Right lobe of liver (tissue), 6 donors: ENCODE data around the gene WDR45B. TPM values are rescaled to one million over a fixed set of nuclear protein-coding genes. Genes with fewer than 3 reads are reported as not detected.

Source experiments
- ATAC-seq, 4 donors: fragments of 200-7000 bp; cut with Tn5 transposase; one replicate each; pipeline ENCODE4 v1.9.1; 2020; ENCODE audit warnings: mild to moderate bottlenecking in 4 of 4, moderate library complexity in 4 of 4
- DNase-seq, 3 donors: peaks; one replicate each; pipeline ENCODE4 v3.0.0-alpha.2; 2020
- H3K27ac ChIP-seq, 3 donors: fragments of 200-600 bp; one replicate each; pipeline ENCODE4 v1.8.0; 2022
- H3K27me3 ChIP-seq, 2 donors: fragments of 200-600 bp; one replicate each; pipeline ENCODE4 v1.8.0; 2022
- H3K36me3 ChIP-seq, 4 donors: fragments of 200-600 bp; sonication (generic) in 1 of 4; one replicate each; pipeline versions ENCODE4 v1.5.1 to v1.8.0; 2017 to 2022; ENCODE audit warnings: control low read depth in 1 of 4
- H3K4me1 ChIP-seq, 4 donors: fragments of 200-600 bp; sonication (generic) in 1 of 4; one replicate each; pipeline versions ENCODE4 v1.5.1 to v1.8.0; 2017 to 2022; ENCODE audit warnings: control low read depth in 1 of 4
- H3K4me3 ChIP-seq, 3 donors: fragments of 200-600 bp; one replicate each; pipeline ENCODE4 v1.8.0; 2022
- H3K9me3 ChIP-seq, 4 donors: fragments of 200-600 bp; sonication (generic) in 1 of 4; one replicate each; pipeline versions ENCODE4 v1.5.1 to v1.8.0; 2017 to 2022; ENCODE audit warnings: control low read depth in 1 of 4
- CTCF ChIP-seq, 4 donors: fragments of 200-600 bp in 3 of 4; fragments of 450-650 bp in 1 of 4; IDR thresholded peaks; one replicate each; pipeline versions ENCODE4 v1.5.1 to v1.8.0; 2016 to 2022; ENCODE audit warnings: antibody characterized with exemption in 4 of 4, mild to moderate bottlenecking in 2 of 4
- POLR2A ChIP-seq: fragments of 450-650 bp; IDR thresholded peaks from one replicate; pipeline ENCODE4 v1.6.1; 2017; ENCODE audit warnings: antibody characterized with exemption, mild to moderate bottlenecking
- WGBS: methylation state at CpG from one replicate; pipeline ENCODE4 v1.1.6; 2018; ENCODE audit warnings: low coverage, low lambda C conversion rate; ENCODE audit not compliant: insufficient coverage; ENCODE audit errors: missing lambda C conversion rate; 5-methylcytosine and 5-hydroxymethylcytosine counted together
- intact Hi-C, 2 donors: fragments of 100-400 bp; cut with DNase I; formaldehyde crosslinking; loops; one replicate each; pipeline versions ENCODE4 v1.11.2 to v1.14.1; 2022
- total RNA-seq, 6 experiments: library from RNA; depleted of rRNA in 2 of 6; stranded (reverse); fragments of >200 nt in 2 of 6; fragmentation: NEBNext Ultra II Directional in 3 of 6; extraction: Animal tissue kit (Norgen Biotek cat#: 25700) in 3 of 6; gene quantifications; one replicate each; pipeline versions ENCODE4 v1.1.0 to v1.2.4, GENCODE V29; 2016 to 2023
- donor health status: DM: no; HTN: yes; CAD: no.
- donor health status: DM: no; HTN: no; CAD: no.
- donor health status: DM: no; HTN: no; CAD: no.
- donor health status: DM: no; HTN: yes; CAD: no.
- donor health status: DM: no; HTN: yes; CAD: no.

WDR45B gene
- total RNA-seq, 6 experiments from 2014 or later: 27.7 to 40.7 (median 31.6) TPM

- ATAC-seq: peak; percentile 17 to 77 (median 36)
- intact Hi-C loops: no loop called here
- TF ChIP-seq CTCF (IDR thresholded peaks at IDR 0.05) (peak in 2 of 4 donors; percentile 27 to 39), POLR2A (no peak)
- Histone ChIP-seq H3K27me3 (no peaks in the 10 kb centered on the region), H3K9me3 (no peaks in the 10 kb centered on the region), H3K36me3 (no peaks in the 10 kb centered on the region), H3K27ac (no peak overlapping the region), H3K4me1 (peaks cover 0 to 12% (median 5%) of the 10 kb centered on the region in 4 donors), H3K4me3 (no peak overlapping the region)
- WGBS: 71% methylated on average over 2 of the region's 28 CpGs
- peak in 1 of 3 donors; percentile 38 for DNase-seq
Measured at GRCh38 chr17:82679586-82680465, 31.6 kb upstream of the WDR45B start.

GRCh38 chr17:82678265-82678891 lies 30.1 kb upstream of the WDR45B start:
- intact Hi-C loops: no loop called here
- 78% methylated on average over 10 of the region's 14 CpGs for WGBS
- ATAC-seq (no peak), DNase-seq (peak in 1 of 3 donors; percentile 7)
- Histone ChIP-seq H3K27ac (no peak overlapping the region), H3K36me3 (no peaks in the 10 kb centered on the region), H3K9me3 (no peaks in the 10 kb centered on the region), H3K4me3 (no peak overlapping the region), H3K4me1 (peaks cover 0 to 11% (median 3%) of the 10 kb centered on the region in 4 donors), H3K27me3 (no peaks in the 10 kb centered on the region)
- TF ChIP-seq CTCF (IDR thresholded peaks at IDR 0.05) (no peak), POLR2A (no peak)

- Histone ChIP-seq H3K4me3 (no peak overlapping the region), H3K27ac (no peak overlapping the region), H3K9me3 (no peaks in the 10 kb centered on the region), H3K4me1 (peaks cover 0 to 11% (median 3%) of the 10 kb centered on the region in 4 donors), H3K36me3 (no peaks in the 10 kb centered on the region), H3K27me3 (no peaks in the 10 kb centered on the region)
- intact Hi-C loops: no loop called here
- TF ChIP-seq CTCF (IDR thresholded peaks at IDR 0.05): no peak
- no peak for TF ChIP-seq POLR2A
- DNase-seq: peak in 1 of 3 donors; percentile 15
- ATAC-seq: no peak
- 84% methylated on average over 9 of the region's 23 CpGs for WGBS
Measured at GRCh38 chr17:82677353-82677925, 29.2 kb upstream of the WDR45B start.

- Histone ChIP-seq H3K9me3 (no peaks in the 10 kb centered on the region), H3K4me1 (peaks cover 0 to 11% (median 3%) of the 10 kb centered on the region in 4 donors), H3K27me3 (no peaks in the 10 kb centered on the region), H3K4me3 (no peak overlapping the region), H3K27ac (peak overlapping the region; percentile 4 to 47 (median 6)), H3K36me3 (no peaks in the 10 kb centered on the region)
- TF ChIP-seq POLR2A (no peak), CTCF (IDR thresholded peaks at IDR 0.05) (no peak)
- intact Hi-C loops: no loop called here
- DNase-seq (peak in 1 of 3 donors; percentile 16), ATAC-seq (no peak)
- WGBS: 67% methylated on average over 9 of the region's 18 CpGs
Measured at GRCh38 chr17:82675476-82676245, 27.4 kb upstream of the WDR45B start.
